M059J (cell line): Measurements from ENCODE around the gene ANKRD13B. TPM values are rescaled to one million over a fixed set of nuclear protein-coding genes. Genes with fewer than 3 reads are reported as not detected.
"Not testable (repeated sequence)": the region's sequence is repeated elsewhere in the genome, so short reads cannot be mapped to it uniquely, and the experiment has no call there.

Experiments
- DNase-seq: peaks from one replicate; pipeline ENCODE4 v3.0.0-alpha.2; 2012; ENCODE audit warnings: low read depth
- total RNA-seq: library from RNA; depleted of rRNA; stranded (reverse); fragments of >200 nt; shearing (Covaris generic); gene quantifications from 2 replicates; pipeline ENCODE4 v1.2.3, GENCODE V29; 2014; rRNA removed

ANKRD13B gene
- total RNA-seq, 1 experiment from 2014 or later, result 3.3 TPM

- DNase-seq, result no peak
Observed at GRCh38 chr17:29642171-29642611, 49.3 kb downstream of the ANKRD13B start.

- DNase-seq, result no peak
Observed at GRCh38 chr17:29643817-29644160, 50.9 kb downstream of the ANKRD13B start.

DNA sequence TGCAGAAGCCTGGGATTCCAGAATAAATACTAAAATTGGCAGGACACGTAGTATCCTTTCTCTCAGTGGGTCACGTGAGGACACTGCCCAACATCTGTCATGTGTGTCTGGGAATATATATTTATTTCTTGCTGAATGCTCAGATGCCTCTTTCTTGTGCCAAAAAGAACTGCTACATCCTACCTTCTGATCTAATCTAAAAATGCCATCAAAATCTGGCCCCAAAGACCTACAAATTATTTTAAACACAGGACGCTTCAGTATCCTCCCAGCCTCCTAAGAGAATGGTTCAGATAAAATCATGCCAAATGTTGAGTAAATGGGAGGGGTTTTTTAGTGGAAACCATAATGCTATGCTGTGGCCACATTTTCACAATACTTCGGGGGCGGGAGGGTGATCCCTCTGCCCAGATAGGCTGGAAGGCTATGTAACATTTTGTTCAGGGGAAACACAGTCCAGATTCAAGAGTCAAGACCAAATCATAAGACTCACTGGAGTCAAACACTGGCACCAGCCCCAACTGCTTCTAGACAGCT is 52.7 kb downstream of the ANKRD13B start:
- no peak for DNase-seq

DNA sequence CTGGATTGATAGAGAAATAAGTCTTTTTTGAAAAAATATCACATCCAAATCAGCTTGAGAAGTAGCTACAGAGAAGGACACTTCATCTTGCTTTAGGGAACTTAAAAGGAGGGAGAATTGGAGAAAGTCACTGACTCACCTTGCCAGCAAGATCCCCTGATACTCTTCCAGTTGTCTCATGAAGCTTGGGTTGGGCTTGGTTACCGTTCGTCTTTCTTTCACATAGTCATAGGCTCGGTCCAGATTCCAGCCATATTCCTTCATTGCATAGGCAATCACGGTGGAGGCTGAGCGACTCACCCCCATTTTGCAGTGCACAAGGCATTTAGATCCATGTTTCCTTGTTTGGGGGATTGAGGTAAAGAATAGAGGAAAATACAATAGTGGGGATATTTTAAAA is 55.1 kb downstream of the ANKRD13B start:
- DNase-seq, result no peak

DNA sequence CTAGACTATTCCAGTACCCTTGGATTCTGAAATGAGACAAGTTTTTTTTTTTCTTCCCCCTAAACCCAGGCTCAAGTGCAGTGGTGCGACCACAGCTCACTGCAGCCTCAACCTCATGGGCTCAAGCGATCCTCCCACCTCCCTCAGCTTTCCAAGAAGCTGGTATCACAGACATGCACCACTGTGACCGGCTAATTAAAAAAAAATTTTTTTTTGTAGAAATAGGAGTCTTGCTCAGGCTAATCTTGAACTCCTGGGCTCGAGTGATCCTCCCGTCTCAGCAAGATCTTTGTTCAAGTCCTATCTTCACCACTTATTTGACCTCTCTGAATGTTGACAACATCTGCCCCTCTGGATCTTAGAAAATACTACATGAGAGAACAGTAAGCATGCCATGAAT is 56.4 kb downstream of the ANKRD13B start:
- no peak for DNase-seq

DNA sequence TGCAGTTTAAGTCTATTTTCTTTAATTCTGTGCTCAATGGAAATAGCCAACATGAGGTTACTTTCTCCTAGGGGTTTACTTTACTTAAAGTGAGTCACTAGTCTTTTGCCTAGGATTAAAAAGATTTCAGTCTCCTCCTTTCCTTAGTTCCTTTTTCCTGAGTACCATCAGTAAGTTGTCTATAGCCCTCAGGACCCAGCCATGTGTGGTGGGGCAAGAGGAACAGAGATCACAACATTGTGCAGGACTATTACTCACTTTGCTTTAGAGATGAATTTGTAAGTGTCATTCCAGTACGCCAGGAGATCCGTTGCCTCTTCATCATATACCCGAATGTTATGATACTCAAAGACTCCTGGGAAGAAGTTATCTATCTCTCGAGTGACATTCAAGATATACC is 57.5 kb downstream of the ANKRD13B start:
- DNase-seq, result no peak

- not testable (repeated sequence) for DNase-seq
Observed at GRCh38 chr17:29651913-29652312, 59.0 kb downstream of the ANKRD13B start.

- no peak for DNase-seq
Observed at GRCh38 chr17:29652976-29653375, 60.0 kb downstream of the ANKRD13B start.

DNA sequence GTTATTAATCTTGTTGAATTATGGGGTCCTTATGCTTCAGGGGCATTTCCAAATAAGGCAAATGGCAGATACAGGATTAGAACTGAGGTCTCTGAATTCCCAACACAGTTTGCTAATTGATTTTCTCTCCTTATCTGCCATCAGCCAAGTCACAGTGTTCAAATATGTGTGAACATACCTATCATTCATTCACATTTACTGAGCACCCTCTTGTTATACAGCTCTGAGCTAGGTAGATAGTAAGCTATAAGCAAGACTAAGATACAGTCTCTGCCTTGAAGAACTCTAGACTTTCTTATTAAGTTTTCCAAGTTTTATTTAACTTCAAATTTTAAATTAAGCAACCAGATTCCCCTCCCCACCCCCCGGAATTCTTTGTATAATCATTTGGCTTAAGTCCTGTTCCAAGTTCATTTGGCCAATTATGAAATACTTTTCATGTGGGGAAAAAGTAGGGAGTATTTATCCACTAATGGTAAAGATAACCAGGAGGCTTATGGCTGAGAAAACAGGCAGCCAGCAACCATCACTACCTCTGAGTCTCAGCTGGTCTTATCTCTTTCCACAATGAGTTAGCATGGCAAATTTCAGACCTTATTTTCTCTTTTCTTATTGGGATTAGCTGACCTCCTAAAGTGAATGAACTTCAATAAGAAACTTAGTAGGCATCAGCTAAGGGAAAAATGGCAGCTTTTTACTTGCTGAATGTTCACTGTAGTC is 61.2 kb downstream of the ANKRD13B start:
- DNase-seq, result no peak

DNA sequence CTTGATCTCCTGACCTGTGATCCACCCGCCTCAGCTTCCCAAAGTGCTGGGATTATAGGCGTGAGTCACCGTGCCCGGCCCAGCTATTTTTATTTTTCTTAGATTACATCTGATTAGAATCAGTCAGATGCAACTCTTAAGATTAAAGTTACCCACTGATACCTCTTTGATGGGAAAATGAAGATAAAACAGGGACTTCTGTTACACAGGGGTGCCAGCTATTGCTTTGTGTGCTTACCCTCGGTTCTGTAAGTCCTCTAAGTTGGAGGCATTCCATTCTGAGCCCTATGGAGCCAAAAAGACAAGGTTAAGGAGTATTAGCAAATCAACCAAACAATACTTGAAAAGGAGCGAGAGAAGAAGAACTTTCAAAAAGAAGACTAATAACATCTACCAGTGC is 62.4 kb downstream of the ANKRD13B start:
- no peak for DNase-seq

- peak; percentile 66 for DNase-seq
Observed at GRCh38 chr17:29659155-29659554, 66.2 kb downstream of the ANKRD13B start.

DNA sequence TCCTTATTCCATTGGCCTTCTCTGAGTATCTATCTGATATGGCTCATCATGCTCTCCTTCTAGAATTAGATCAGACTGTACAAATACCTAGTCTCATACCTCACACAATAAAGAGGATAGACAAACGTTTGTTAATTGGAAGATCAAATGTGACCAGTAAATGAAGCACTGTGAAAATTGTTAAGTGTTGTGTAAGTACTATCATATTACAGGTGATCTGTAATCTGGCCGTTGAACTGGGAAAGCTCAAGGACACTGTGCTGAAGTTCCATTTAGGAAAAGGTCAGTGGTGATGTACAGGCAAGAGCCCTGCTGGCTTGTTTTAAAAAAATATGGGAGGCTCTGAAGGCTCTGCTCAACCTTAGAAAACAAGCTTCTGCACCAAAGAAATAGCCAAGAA is 68.3 kb downstream of the ANKRD13B start:
- no peak for DNase-seq

DNA sequence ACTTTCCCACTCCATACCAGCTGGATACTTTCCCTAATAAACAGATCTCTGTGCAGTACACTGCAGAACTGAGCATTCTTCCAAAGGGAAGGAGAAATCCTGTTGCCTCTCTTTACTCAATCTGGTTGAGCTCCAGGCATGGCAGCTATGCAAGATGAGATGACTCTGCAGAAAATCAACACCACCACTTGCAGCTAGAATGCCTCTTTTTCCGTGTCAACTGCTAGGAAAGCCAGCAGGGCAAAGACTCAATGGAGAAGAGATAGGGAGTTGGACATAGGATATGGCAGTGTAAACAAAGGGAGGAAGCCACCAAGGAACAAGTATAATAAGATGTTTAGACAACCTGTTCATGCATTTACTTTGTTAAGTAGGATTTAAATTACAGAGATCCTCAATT is 70.2 kb downstream of the ANKRD13B start:
- no peak for DNase-seq

Other genes starting within 250 kb of the ANKRD13B start
- 17.1 and 27.7 TPM in 2 replicates for gene TAOK1, start 202.8 kb upstream of the ANKRD13B start, total RNA-seq
- 5.7 and 6.3 TPM in 2 replicates for gene ABHD15, start 26.1 kb upstream of the ANKRD13B start, total RNA-seq
- gene TP53I13, start 24.4 kb upstream of the ANKRD13B start, total RNA-seq, result 38.0 and 56.3 TPM in 2 replicates
- gene GIT1, start 3.5 kb upstream of the ANKRD13B start, total RNA-seq, result 18.0 and 23.0 TPM in 2 replicates
- gene CORO6, start 29.8 kb downstream of the ANKRD13B start, total RNA-seq, result 0.89 and 2.0 TPM in 2 replicates